ENCODE measurements around the gene NME1. TPM values are rescaled to one million over a fixed set of nuclear protein-coding genes. Genes with fewer than 3 reads are reported as not detected.

Gene NME1
- total RNA-seq, 2 experiments from 2014 or later = 158 to 221 TPM

- no TSS peak for BruUV-seq (replicated peaks)
- Histone ChIP-seq H4K20me1 (ENCODE audit: insufficient read depth, low read length) (peaks cover under 1% of the 10 kb centered on the region; the same call in 1 of the 2 replicates), H3K4me3 (ENCODE audit: low read depth, low read length, poor library complexity, severe bottlenecking) (peak overlapping the region; percentile 83), H3K9me2 (ENCODE audit: insufficient read depth, low read length) (no peaks in the 10 kb centered on the region), H3K9me3 (ENCODE audit: low read length) (no peaks in the 10 kb centered on the region), H3K4me1 (ENCODE audit: insufficient read depth, low read length, poor library complexity, severe bottlenecking) (peaks cover 22% of the 10 kb centered on the region), H3K4me2 (ENCODE audit: low read length) (peak overlapping the region; percentile 71), H3K79me2 (ENCODE audit: insufficient read depth, low read depth, low read length) (peaks cover 19% of the 10 kb centered on the region), H3K27ac (ENCODE audit: low read depth, low read length, poor library complexity, severe bottlenecking) (peak overlapping the region; percentile 71), H2AFZ (ENCODE audit: low read length) (peak overlapping the region; percentile 61; the same call in 1 of the 2 replicates), H3K36me3 (ENCODE audit: insufficient read depth, low read length) (peaks cover 69% of the 10 kb centered on the region)
- DNase-seq (ENCODE audit: low spot score) = no peak
- intact Hi-C loops (cut with micrococcal nuclease; ENCODE audit: unreplicated experiment) = no loop called here
- no peak for TF ChIP-seq CTCF (conservative IDR thresholded peaks at IDR 0.05; ENCODE audit: low read length)
- TF ChIP-seq EZH2phosphoT487 (IDR thresholded peaks at IDR 0.05; ENCODE audit: borderline replicate concordance, low read depth, low read length) = no peak
- ChIA-PET CTCF (ENCODE audit: unreplicated experiment) (no interaction called here), POLR2A (interaction anchor here (0.5 to 1.2 kb wide), 4 partner anchors 10 to 164 kb away, joined by 3 to 4 read pairs (median 4); no protein-coding TSS in a partner anchor)
These were observed 11.7 kb downstream of the NME1 start for GRCh38 chr17:51164911-51165679.

- ChIA-PET POLR2A (interaction anchor here (0.5 to 0.6 kb wide), 2 partner anchors 28 to 103 kb away, joined by 3 to 4 read pairs; no protein-coding TSS in a partner anchor), CTCF (ENCODE audit: unreplicated experiment) (no interaction called here)
- Histone ChIP-seq H4K20me1 (ENCODE audit: insufficient read depth, low read length) (no peaks in the 10 kb centered on the region), H3K4me1 (ENCODE audit: insufficient read depth, low read length, poor library complexity, severe bottlenecking) (peaks cover 22% of the 10 kb centered on the region), H2AFZ (ENCODE audit: low read length) (peak overlapping the region; percentile 61; the same call in 1 of the 2 replicates), H3K4me3 (ENCODE audit: low read depth, low read length, poor library complexity, severe bottlenecking) (peak overlapping the region; percentile 83), H3K9me3 (ENCODE audit: low read length) (no peaks in the 10 kb centered on the region), H3K9me2 (ENCODE audit: insufficient read depth, low read length) (no peaks in the 10 kb centered on the region), H3K4me2 (ENCODE audit: low read length) (peak overlapping the region; percentile 71), H3K79me2 (ENCODE audit: insufficient read depth, low read depth, low read length) (peaks cover 19% of the 10 kb centered on the region), H3K27ac (ENCODE audit: low read depth, low read length, poor library complexity, severe bottlenecking) (peak overlapping the region; percentile 71), H3K36me3 (ENCODE audit: insufficient read depth, low read length) (peaks cover 69% of the 10 kb centered on the region)
- no TSS peak for BruUV-seq (replicated peaks)
- TF ChIP-seq EZH2phosphoT487 (IDR thresholded peaks at IDR 0.05; ENCODE audit: borderline replicate concordance, low read depth, low read length) (no peak), CTCF (conservative IDR thresholded peaks at IDR 0.05; ENCODE audit: low read length) (no peak)
- no peak for DNase-seq (ENCODE audit: low spot score)
- intact Hi-C loops (cut with micrococcal nuclease; ENCODE audit: unreplicated experiment) = loop anchor here (2.0 kb wide), 1 partner anchor 95 kb away; the partner anchor contains the start of genes MBTD1 and UTP18
These were observed 12.4 kb downstream of the NME1 start for GRCh38 chr17:51165680-51166197.
